Transverse colon (tissue), 4 donors: ENCODE data around the gene TTYH3. TPM values are rescaled to one million over a fixed set of nuclear protein-coding genes. Genes with fewer than 3 reads are reported as not detected.

Experiments used
- DNase-seq: peaks from one replicate; pipeline ENCODE4 v3.0.0-alpha.2; 2019
- H3K27ac ChIP-seq, 4 donors: fragments of 200-600 bp; sonication (generic); 2 replicates each; pipeline ENCODE4 v1.5.1; 2016 to 2018; ENCODE audit warnings: inconsistent platforms in 4 of 4
- H3K27me3 ChIP-seq: fragments of 200-600 bp; sonication (generic); 2 replicates; pipeline ENCODE4 v1.5.1; 2017; ENCODE audit warnings: inconsistent platforms
- H3K36me3 ChIP-seq, 4 donors: fragments of 200-600 bp; sonication (generic); 2 replicates each; pipeline ENCODE4 v1.5.1; 2017 to 2019; ENCODE audit warnings: inconsistent platforms in 4 of 4
- H3K4me1 ChIP-seq, 4 donors: fragments of 200-600 bp; sonication (generic); 2 replicates each; pipeline ENCODE4 v1.5.1; 2017 to 2020; ENCODE audit warnings: inconsistent platforms in 4 of 4
- H3K4me3 ChIP-seq, 4 donors: fragments of 200-600 bp; sonication (generic); 1 replicate in 1 of 4; 2 replicates in 3 of 4; pipeline versions ENCODE4 v1.5.1 to v1.6.1; 2017 to 2019; ENCODE audit warnings: inconsistent platforms in 4 of 4
- H3K9me3 ChIP-seq, 2 donors: fragments of 200-600 bp; sonication (generic); 2 replicates each; pipeline ENCODE4 v1.5.1; 2017 to 2019; ENCODE audit warnings: inconsistent platforms in 2 of 2
- CTCF ChIP-seq, 5 experiments: fragments of 200-600 bp in 3 of 5; fragments of 450-650 bp in 2 of 5; sonication (generic) in 3 of 5; IDR thresholded peaks; 1 replicate in 2 of 5; 2 replicates in 3 of 5; pipeline ENCODE4 v1.5.1; 2016 to 2017; ENCODE audit warnings: antibody characterized with exemption in 5 of 5, inconsistent platforms in 3 of 5, mild to moderate bottlenecking in 2 of 5, moderate library complexity in 1 of 5
- EP300 ChIP-seq: sonication (generic); formaldehyde crosslinking; IDR thresholded peaks from one replicate; pipeline ENCODE4 v1.6.1; 2017; ENCODE audit warnings: antibody characterized with exemption, low read depth
- POLR2A ChIP-seq: fragments of 450-650 bp; IDR thresholded peaks from one replicate; pipeline ENCODE4 v1.6.1; 2016; ENCODE audit warnings: antibody characterized with exemption, mild to moderate bottlenecking, moderate library complexity
- POLR2AphosphoS5 ChIP-seq, 3 donors: sonication (generic); formaldehyde crosslinking; IDR thresholded peaks; one replicate each; pipeline ENCODE4 v1.6.1; 2016; ENCODE audit warnings: antibody characterized with exemption in 3 of 3
- WGBS, 2 donors: methylation state at CpG; one replicate each; pipeline ENCODE4 v1.1.5; 2018; ENCODE audit warnings: low coverage in 1 of 2; 5-methylcytosine and 5-hydroxymethylcytosine counted together
- in situ Hi-C, 4 donors: fragments of 200-750 bp; cut with MboI; loops; one replicate each; pipeline versions ENCODE4 v1.15.0 to v1.15.1; 2017; ENCODE audit warnings: low sequenced_read_pairs in 3 of 4, low pct_ligation_motif_present in 1 of 4, low pct_unique_long_range_greater_than_20kb in 1 of 4
- intact Hi-C: fragments of 100-400 bp; cut with DNase I; formaldehyde crosslinking; loops from one replicate; pipeline ENCODE4 v1.15.1; 2023; ENCODE audit warnings: low total_unique reads
- total RNA-seq, 4 donors: library from RNA; depleted of rRNA; stranded (reverse); fragments of >200 nt; gene quantifications; one replicate each; pipeline ENCODE4 v1.1.0, GENCODE V29; 2016

The TTYH3 gene
- total RNA-seq, 4 donors from 2014 or later, result 11.2 to 43.6 (median 23.0) TPM

- no peaks in the 10 kb centered on the region for H3K36me3 ChIP-seq
- no peak overlapping the region for H3K27ac ChIP-seq
- in situ Hi-C loops, result no loop called here
- H3K9me3 ChIP-seq, result no peaks in the 10 kb centered on the region
- WGBS, 2 donors, result 78% methylated on average over 29 of the region's 33 CpGs; no CpG with 5 or more reads in 1 of the 2 donors
- no peak overlapping the region for H3K4me3 ChIP-seq
- intact Hi-C loops, result no loop called here
- no peaks in the 10 kb centered on the region for H3K27me3 ChIP-seq
- no peak for TF ChIP-seq POLR2A
- H3K4me1 ChIP-seq, result peaks cover 0 to 22% (median 9%) of the 10 kb centered on the region in 4 donors
- DNase-seq, result no peak
These were observed 30.7 kb downstream of the TTYH3 start for GRCh38 chr7:2662273-2663120.

GRCh38 chr7:2663121-2663886 lies 31.5 kb downstream of the TTYH3 start:
- Histone ChIP-seq H3K9me3 (no peaks in the 10 kb centered on the region), H3K4me3 (no peak overlapping the region), H3K27ac (no peak overlapping the region), H3K4me1 (peaks cover 0 to 22% (median 9%) of the 10 kb centered on the region in 4 donors), H3K36me3 (no peaks in the 10 kb centered on the region), H3K27me3 (no peaks in the 10 kb centered on the region)
- TF ChIP-seq POLR2AphosphoS5 (IDR thresholded peaks at IDR 0.05), result no peak
- TF ChIP-seq CTCF (IDR thresholded peaks at IDR 0.05), result no peak
- TF ChIP-seq EP300, result no peak
- TF ChIP-seq POLR2A, result no peak
- no peak for DNase-seq
- intact Hi-C loops (no loop called here), in situ Hi-C loops (no loop called here)
- WGBS, 2 donors, result 75 to 77% methylated on average over 2 to 25 of the region's 30 CpGs

GRCh38 chr7:2663960-2664359 lies 32.2 kb downstream of the TTYH3 start:
- no peaks in the 10 kb centered on the region for H3K27me3 ChIP-seq
- TF ChIP-seq POLR2A, result no peak
- TF ChIP-seq EP300, result no peak
- TF ChIP-seq POLR2AphosphoS5 (IDR thresholded peaks at IDR 0.05), result no peak
- no peak for TF ChIP-seq CTCF (IDR thresholded peaks at IDR 0.05)
- no peak overlapping the region for H3K27ac ChIP-seq
- in situ Hi-C loops, result no loop called here
- WGBS, 2 donors, result 54 to 90% methylated on average over 2 to 4 of the region's 4 CpGs
- no peaks in the 10 kb centered on the region for H3K9me3 ChIP-seq
- intact Hi-C loops, result no loop called here
- H3K36me3 ChIP-seq, result no peaks in the 10 kb centered on the region
- no peak overlapping the region for H3K4me3 ChIP-seq
- H3K4me1 ChIP-seq, result peaks cover 0 to 22% (median 9%) of the 10 kb centered on the region in 4 donors
- DNase-seq, result no peak

- intact Hi-C loops, result no loop called here
- no peak for DNase-seq
- TF ChIP-seq CTCF (IDR thresholded peaks at IDR 0.05) (no peak), POLR2A (no peak), EP300 (no peak), POLR2AphosphoS5 (IDR thresholded peaks at IDR 0.05) (no peak)
These were observed 33.6 kb downstream of the TTYH3 start for GRCh38 chr7:2665359-2665791.

More at GRCh38 chr7:2665359-2665791, 33.6 kb downstream of the TTYH3 start:
- H3K27ac ChIP-seq, result no peak overlapping the region
- H3K36me3 ChIP-seq, result no peaks in the 10 kb centered on the region
- peaks cover 0 to 22% (median 9%) of the 10 kb centered on the region in 4 donors for H3K4me1 ChIP-seq
- H3K9me3 ChIP-seq, result no peaks in the 10 kb centered on the region
- H3K27me3 ChIP-seq, result peaks cover 5% of the 10 kb centered on the region
- in situ Hi-C loops, result no loop called here
- no peak overlapping the region for H3K4me3 ChIP-seq
- 75% methylated on average over 33 of the region's 33 CpGs; no CpG with 5 or more reads in 1 of the 2 donors for WGBS, 2 donors
